Measurements from ENCODE around the gene GEMIN7.

DNA sequence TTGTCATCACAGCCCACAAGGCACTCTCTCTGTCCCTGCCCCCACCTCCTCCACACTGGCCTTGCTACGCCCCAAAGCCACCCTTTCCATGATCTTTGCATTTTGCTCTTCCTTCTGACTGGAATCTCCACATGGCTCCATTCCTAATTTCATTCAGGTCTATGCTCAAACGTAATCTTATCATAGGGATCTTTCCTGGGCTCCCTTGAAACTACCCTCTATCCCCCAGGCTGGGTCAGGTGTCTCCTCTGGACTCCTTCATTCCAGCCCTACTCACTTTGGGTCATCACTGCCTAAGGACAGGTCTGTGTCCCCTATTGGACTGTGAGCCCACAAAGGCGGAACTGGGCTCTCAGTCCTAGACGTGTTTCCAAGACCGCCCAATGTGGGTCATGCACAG lies 3.1 kb downstream of the GEMIN7 start:
- no peak for TF ChIP-seq POLR2A (IDR thresholded peaks at IDR 0.05)
- TF ChIP-seq, protein P1, sequence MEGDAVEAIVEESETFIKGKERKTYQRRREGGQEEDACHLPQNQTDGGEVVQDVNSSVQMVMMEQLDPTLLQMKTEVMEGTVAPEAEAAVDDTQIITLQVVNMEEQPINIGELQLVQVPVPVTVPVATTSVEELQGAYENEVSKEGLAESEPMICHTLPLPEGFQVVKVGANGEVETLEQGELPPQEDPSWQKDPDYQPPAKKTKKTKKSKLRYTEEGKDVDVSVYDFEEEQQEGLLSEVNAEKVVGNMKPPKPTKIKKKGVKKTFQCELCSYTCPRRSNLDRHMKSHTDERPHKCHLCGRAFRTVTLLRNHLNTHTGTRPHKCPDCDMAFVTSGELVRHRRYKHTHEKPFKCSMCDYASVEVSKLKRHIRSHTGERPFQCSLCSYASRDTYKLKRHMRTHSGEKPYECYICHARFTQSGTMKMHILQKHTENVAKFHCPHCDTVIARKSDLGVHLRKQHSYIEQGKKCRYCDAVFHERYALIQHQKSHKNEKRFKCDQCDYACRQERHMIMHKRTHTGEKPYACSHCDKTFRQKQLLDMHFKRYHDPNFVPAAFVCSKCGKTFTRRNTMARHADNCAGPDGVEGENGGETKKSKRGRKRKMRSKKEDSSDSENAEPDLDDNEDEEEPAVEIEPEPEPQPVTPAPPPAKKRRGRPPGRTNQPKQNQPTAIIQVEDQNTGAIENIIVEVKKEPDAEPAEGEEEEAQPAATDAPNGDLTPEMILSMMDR (IDR thresholded peaks at IDR 0.05), result no peak

Measured in heart left ventricle (tissue), 13 donors.